Lung (tissue), 12 donors: ENCODE measurements around the gene CCDC43. TPM values are rescaled to one million over a fixed set of nuclear protein-coding genes. Genes with fewer than 3 reads are reported as not detected.

ENCODE experiments used
- ATAC-seq: fragments of 200-7000 bp; cut with Tn5 transposase; one replicate; pipeline ENCODE4 v1.9.1; 2020; ENCODE audit warnings: moderate number of reproducible peaks; ENCODE audit not compliant: insufficient read depth, low FRiP score
- DNase-seq, 3 donors: peaks; one replicate each; pipeline ENCODE4 v3.0.0-alpha.2; 2013 to 2017
- H3K27ac ChIP-seq, 2 donors: one replicate each; pipeline ENCODE4 v1.5.1; 2013; ENCODE audit warnings: mild to moderate bottlenecking in 2 of 2, moderate library complexity in 2 of 2, control low read depth in 1 of 2, inconsistent platforms in 1 of 2, low read depth in 1 of 2, low read length in 1 of 2
- H3K27me3 ChIP-seq, 3 donors: one replicate each; pipeline ENCODE4 v1.5.1; 2013; ENCODE audit warnings: low read length in 2 of 3; ENCODE audit not compliant: control insufficient read depth in 3 of 3, insufficient read depth in 3 of 3
- H3K36me3 ChIP-seq, 4 donors: one replicate each; pipeline ENCODE4 v1.5.1; 2013; ENCODE audit warnings: low read length in 4 of 4, mild to moderate bottlenecking in 1 of 4, moderate library complexity in 1 of 4; ENCODE audit not compliant: control insufficient read depth in 4 of 4, insufficient read depth in 4 of 4
- H3K4me1 ChIP-seq, 5 donors: one replicate each; pipeline ENCODE4 v1.5.1; 2013; ENCODE audit warnings: low read length in 5 of 5, mild to moderate bottlenecking in 2 of 5, moderate library complexity in 1 of 5; ENCODE audit not compliant: control insufficient read depth in 5 of 5, insufficient read depth in 5 of 5
- H3K4me3 ChIP-seq: one replicate; pipeline ENCODE4 v1.5.1; 2013; ENCODE audit warnings: mild to moderate bottlenecking, control low read depth, moderate library complexity
- H3K9ac ChIP-seq, 2 donors: one replicate each; pipeline ENCODE4 v1.5.1; 2013; ENCODE audit warnings: low read length in 2 of 2, control low read depth in 1 of 2; ENCODE audit not compliant: insufficient read depth in 1 of 2
- H3K9me3 ChIP-seq, 4 donors: one replicate each; pipeline ENCODE4 v1.5.1; 2013; ENCODE audit warnings: low read length in 3 of 4, mild to moderate bottlenecking in 1 of 4, moderate library complexity in 1 of 4; ENCODE audit not compliant: control insufficient read depth in 4 of 4, insufficient read depth in 3 of 4
- WGBS, 2 donors: extraction: QIAGEN DNeasy Blood & Tissue Kit; methylation state at CpG; one replicate each; pipeline ENCODE4 v1.1.7; 2013; 5-methylcytosine and 5-hydroxymethylcytosine counted together
- polyA plus RNA-seq, 2 donors: library from polyadenylated mRNA; stranded (reverse); fragments of 200-250 nt; gene quantifications; one replicate each; pipeline ENCODE4 v1.2.1, GENCODE V29; 2013
- total RNA-seq, 2 donors: library from RNA; depleted of rRNA in 1 of 2; stranded (reverse); fragments of >200 nt in 1 of 2; gene quantifications; one replicate each; pipeline ENCODE4 v1.2.1, GENCODE V29; 2014 to 2021
- TF ChIP-seq, protein P1 (sequence below): IDR thresholded peaks from 2 replicates; pipeline ENCODE4 v1.5.1; 2012; ENCODE audit warnings: mild to moderate bottlenecking; ENCODE audit errors: control extremely low read depth, extremely low read depth
- donor health status: control.
- donor health status: control.
- donor health status: Bipolar disorder and iron deficiency.
- donor health status: healthy.
- donor health status: DM: yes; HTN: yes; CAD: no.

Gene CCDC43
- total and polyA plus RNA-seq, 4 donors, result 13.5 to 21.4 (median 18.7) TPM

DNA sequence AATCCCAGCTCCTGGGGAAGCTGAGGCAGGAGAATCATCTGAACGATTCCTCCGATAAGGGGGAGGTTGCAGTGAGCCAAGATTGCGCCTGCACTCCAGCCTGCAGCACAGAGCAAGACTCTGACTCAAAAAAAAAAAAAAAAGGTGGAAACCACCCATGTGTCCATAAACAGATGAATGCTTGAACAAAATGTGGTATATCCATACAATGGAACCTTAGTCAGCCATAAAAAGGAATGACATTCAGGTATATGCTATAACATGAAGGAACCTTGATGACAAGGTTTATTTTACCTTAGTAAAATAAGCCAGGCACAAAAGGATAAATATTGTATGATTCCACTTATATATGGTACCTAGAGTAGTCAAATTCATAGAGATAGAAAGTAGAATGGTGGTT lies 36.2 kb downstream of the CCDC43 start:
- no peak overlapping the region for H3K9ac ChIP-seq
- H3K4me1 ChIP-seq, result peaks cover 0 to 3% (median 0%) of the 10 kb centered on the region in 5 donors
- peaks cover 0 to 8% (median 0%) of the 10 kb centered on the region in 4 donors for H3K9me3 ChIP-seq
- H3K4me3 ChIP-seq, result no peak overlapping the region
- DNase-seq (no peak), ATAC-seq (no peak)
- no peak overlapping the region for H3K27ac ChIP-seq
- peaks cover 4 to 28% (median 21%) of the 10 kb centered on the region in 3 donors for H3K27me3 ChIP-seq
- WGBS, 2 donors, result 97% methylated on average over 3 of the region's 3 CpGs
- H3K36me3 ChIP-seq, result no peaks in the 10 kb centered on the region
- TF ChIP-seq, protein P1, sequence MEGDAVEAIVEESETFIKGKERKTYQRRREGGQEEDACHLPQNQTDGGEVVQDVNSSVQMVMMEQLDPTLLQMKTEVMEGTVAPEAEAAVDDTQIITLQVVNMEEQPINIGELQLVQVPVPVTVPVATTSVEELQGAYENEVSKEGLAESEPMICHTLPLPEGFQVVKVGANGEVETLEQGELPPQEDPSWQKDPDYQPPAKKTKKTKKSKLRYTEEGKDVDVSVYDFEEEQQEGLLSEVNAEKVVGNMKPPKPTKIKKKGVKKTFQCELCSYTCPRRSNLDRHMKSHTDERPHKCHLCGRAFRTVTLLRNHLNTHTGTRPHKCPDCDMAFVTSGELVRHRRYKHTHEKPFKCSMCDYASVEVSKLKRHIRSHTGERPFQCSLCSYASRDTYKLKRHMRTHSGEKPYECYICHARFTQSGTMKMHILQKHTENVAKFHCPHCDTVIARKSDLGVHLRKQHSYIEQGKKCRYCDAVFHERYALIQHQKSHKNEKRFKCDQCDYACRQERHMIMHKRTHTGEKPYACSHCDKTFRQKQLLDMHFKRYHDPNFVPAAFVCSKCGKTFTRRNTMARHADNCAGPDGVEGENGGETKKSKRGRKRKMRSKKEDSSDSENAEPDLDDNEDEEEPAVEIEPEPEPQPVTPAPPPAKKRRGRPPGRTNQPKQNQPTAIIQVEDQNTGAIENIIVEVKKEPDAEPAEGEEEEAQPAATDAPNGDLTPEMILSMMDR, result no peak

DNA sequence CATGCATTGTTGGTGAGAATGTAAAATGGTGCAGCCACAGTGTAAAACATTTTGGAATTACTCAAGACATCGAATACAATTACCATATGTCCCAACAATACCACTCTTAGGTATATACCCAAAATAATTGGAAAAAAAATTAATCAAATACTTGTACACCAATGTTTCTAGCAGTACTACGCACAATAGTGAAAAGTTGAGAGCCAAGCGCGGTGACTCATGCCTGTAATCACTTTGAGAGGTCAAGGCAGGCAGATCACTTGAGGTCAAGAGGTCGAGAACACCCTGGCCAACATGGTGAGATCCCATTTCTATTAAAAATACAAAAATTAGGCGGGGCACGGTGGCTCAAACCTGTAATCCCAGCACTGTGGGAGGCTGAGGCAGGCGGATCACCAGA lies 36.8 kb downstream of the CCDC43 start:
- no peak overlapping the region for H3K9ac ChIP-seq
- H3K36me3 ChIP-seq, result no peaks in the 10 kb centered on the region
- peaks cover 0 to 3% (median 0%) of the 10 kb centered on the region in 5 donors for H3K4me1 ChIP-seq
- H3K27me3 ChIP-seq, result peaks cover 4 to 28% (median 21%) of the 10 kb centered on the region in 3 donors
- TF ChIP-seq, protein P1, result no peak
- ATAC-seq (no peak), DNase-seq (no peak)
- no peak overlapping the region for H3K4me3 ChIP-seq
- H3K9me3 ChIP-seq, result peaks cover 0 to 8% (median 0%) of the 10 kb centered on the region in 4 donors
- no peak overlapping the region for H3K27ac ChIP-seq
- WGBS, 2 donors, result 87% methylated on average over 8 of the region's 8 CpGs

DNA sequence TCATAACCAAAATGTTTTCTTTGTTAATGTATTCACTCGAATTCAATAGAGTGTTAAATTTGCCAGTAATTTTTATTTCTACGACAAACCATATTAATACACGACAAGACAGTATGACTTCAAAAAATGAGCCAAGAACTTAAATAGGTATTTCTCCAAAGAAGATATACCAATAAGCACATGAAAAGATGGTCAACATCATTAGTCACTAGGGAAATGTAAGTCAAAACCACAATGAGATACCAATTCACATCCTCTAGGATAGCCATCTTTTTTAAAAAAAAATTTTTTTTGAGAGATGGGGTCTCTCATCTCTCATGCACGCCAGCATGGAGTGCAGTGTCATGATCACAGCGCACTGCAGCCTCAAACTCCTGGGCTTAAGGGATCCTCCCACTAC lies 38.3 kb downstream of the CCDC43 start:
- no peaks in the 10 kb centered on the region for H3K36me3 ChIP-seq
- DNase-seq (no peak), ATAC-seq (no peak)
- H3K4me1 ChIP-seq, result no peaks in the 10 kb centered on the region
- peaks cover 0 to 6% (median 0%) of the 10 kb centered on the region in 4 donors for H3K9me3 ChIP-seq
- H3K27ac ChIP-seq, result no peak overlapping the region
- H3K27me3 ChIP-seq, result peaks cover 4 to 19% (median 16%) of the 10 kb centered on the region in 3 donors
- WGBS, 2 donors, result 83 to 86% methylated on average over 5 of the region's 5 CpGs
- H3K9ac ChIP-seq, result no peak overlapping the region
- no peak overlapping the region for H3K4me3 ChIP-seq
- TF ChIP-seq, protein P1, result no peak

DNA sequence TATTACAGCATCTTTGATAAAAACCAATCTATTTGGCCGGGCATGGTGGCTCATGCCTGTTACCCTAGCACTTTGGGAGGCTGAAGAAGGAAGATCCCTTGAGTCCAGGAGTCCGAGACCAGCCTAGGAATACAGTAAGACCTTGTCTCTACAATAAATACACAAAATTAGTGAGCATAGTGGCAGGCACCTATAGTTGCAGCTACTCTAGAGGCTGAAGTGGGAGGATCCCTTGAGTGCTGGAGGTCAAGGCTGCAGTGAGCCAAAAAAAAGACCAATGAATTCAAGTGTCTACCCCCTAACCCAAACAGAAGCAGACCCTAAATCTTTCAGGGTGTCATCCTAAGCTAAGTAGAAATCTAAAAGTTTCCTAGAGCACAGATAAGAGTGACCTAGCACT lies 40.6 kb downstream of the CCDC43 start:
- no peaks in the 10 kb centered on the region for H3K4me1 ChIP-seq
- WGBS, 2 donors, result 68 to 78% methylated on average over 2 of the region's 2 CpGs
- no peak overlapping the region for H3K9ac ChIP-seq
- ATAC-seq, result no peak
- no peak overlapping the region for H3K4me3 ChIP-seq
- DNase-seq, result no peak
- no peaks in the 10 kb centered on the region for H3K36me3 ChIP-seq
- H3K9me3 ChIP-seq, result no peaks in the 10 kb centered on the region
- TF ChIP-seq, protein P1, result no peak
- peaks cover 0 to 4% (median 1%) of the 10 kb centered on the region in 3 donors for H3K27me3 ChIP-seq
- no peak overlapping the region for H3K27ac ChIP-seq
